ENCODE results near the gene C19orf85.
"Not testable (repeated sequence)": the region's sequence is repeated elsewhere in the genome, so short reads cannot be mapped to it uniquely, and the experiment has no call there.

Gene C19orf85

DNA sequence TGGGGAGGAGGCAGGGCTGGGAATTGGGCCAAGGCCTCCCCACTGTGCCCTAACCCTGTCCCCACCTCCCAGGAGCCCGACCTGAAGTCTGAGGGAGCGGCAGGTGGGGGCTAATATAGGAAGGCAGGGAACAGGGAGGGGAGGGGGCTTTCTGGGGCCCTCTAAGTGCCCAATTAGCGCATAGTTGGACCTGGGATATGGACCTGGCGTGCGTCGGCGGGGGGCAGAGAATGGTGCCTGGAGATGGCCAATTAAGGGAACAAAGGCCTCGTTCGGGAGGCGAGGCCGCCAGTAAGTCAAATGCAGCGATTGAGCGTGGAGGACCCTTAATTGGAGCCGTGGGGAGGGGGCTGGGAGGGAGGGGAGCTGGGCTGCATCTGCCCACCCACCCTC lies at the start of gene C19orf85:
Gene C19orf85 (minus strand): TSS at position 90 of the 393 bp plus-strand sequence. CDS start 197 bp downstream, outside the sequence.
- DNase-seq (ENCODE audit: low spot score), result no peak

DNA sequence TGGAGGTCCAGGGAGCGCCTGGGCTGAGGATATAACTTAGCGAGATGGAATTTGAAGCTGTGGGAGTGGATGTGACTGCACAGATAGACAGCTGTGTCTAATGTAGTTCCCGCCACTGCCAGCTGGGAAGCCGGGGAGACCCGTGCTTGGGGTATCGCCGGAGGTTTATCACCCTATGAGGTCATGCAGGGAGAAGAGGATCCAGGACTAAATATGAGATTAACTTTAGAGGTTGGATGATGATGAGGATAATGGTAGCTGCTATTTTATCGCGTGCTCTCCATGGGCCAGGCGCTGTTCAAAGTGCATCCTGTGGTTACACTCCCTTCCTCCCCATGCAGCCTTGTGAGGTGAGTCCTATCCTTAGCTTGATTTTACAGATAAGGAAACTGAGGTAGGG lies 43.6 kb upstream of the C19orf85 start:
- no peak for DNase-seq (ENCODE audit: low spot score)

DNA sequence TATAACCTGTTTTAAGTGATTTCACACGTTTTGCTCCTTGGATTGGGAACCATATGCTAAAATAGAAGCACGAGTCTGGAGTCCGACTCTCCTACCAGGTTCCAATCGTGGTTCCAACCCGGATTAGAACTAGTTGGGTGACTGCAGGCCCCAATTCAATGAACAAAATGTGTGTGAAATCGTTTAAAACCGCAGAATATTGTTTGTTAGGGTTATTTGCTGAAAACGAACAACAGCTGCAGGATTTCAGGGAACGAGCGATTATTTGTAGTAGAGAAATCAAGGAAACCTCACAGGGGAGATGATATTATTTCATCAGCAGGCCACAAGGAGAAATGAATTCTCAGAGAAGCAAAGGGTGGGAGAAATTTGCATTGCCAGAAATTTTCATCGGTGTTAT lies 40.4 kb upstream of the C19orf85 start:
- DNase-seq (ENCODE audit: low spot score), result no peak

DNA sequence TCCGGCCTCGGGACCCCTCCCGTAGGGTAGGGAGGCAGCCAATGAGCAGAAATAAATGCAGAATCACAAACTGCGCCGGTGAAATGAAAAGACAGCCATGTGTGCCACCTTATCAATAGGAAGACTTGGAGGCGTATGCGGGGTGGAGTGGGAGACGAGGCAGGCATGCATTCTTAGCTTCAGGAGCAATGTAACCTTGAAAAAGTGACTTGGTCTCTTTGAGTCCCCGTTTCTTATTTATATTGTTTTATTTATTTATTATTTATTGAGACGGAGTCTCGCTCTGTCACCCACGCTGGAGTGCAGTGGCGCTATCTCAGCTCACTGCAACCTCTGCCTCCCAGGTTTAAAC lies 39.7 kb upstream of the C19orf85 start:
- no peak for DNase-seq (ENCODE audit: low spot score)

DNA sequence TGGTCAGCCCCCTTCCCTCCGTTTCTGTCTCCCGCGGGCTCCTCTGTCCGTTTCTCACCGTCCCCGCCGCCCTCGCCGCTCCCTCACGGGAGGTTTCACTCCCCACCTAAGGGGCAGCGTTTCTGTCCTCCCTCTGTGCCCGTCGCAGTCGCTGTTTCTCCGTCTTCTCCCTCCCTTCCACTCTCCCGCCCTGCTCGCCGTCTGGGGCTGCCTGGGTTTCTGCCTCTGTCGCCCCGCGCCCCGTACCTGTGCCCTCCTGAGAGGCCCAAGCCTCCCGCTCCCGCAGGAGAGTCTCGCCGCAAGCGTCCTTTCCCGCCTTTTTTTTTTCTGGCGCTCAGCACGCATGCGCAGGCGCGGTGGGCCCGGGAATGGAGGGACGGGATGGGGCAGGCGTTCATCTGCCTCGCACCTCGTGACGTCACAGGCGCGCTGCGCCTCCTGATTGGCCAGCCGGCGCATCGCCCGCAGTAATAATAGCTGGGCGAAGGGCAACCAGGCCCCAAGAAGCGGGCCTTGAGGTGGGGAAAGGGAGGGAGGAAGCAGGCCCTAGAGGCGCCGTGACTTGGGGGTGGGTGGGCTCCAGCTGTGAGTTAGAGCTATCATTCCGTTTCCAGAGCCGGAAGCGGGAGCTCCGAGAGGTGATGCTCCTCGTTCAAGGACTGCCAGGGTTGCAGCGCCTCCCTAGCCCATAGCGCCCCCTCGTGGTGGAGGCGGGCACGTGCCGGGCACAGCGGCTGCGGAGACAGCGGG lies 39.1 kb upstream of the C19orf85 start:
- DNase-seq (ENCODE audit: low spot score), result peak; percentile 99

DNA sequence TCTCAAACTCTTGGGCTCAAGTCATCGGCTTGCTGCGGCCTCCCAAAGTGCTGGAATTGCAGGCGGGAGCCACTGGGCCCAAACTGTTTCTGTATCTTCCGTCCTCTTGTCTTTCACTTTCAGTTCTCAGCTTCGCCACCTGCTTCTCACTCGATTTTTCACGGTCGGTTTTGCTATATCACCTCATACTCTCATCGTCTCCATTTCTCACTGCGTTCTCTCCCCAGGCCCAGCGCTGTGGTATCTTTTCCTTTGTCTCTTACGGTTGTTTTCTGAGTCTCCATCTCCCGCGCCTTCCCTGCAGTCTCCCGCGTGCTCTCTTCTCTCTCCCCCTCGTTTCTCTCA lies 38.6 kb upstream of the C19orf85 start:
- no peak for DNase-seq (ENCODE audit: low spot score)

DNA sequence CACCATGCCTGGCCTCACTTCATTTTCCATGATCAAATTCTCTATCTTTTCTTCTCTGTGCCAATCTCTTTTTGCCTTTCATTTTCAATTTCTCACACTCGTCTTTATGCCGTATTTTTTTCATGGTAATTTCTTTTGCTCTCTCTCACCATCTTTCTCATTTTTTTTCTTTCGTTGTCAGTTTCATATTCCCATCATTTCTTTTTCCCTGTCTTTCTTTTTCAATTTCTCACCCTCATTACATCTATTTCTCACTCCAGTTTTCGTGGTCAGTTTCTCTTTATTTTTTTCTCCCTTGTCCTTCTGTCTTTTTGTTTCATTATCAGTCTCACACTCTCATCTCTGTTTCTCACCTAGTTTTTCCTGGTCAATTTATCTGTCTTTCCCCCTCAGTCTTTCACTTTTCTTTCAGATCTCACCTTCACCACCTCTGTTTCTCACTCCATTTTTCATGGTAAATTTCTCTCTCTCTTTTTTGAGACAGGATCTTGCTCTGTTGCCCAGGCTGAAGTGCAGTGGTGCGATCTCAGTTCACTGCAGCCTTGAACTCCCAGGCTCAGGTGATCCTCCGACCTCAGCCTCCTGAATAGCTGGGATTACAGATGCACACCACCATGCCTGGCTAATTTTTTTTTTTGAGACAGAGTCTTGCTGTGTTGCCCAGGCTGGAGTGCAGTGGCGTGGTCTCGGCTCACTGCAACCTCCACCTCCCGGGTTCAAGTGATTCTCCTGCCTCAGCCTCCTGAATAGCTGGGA lies 37.8 kb upstream of the C19orf85 start:
- no peak for DNase-seq (ENCODE audit: low spot score)

DNA sequence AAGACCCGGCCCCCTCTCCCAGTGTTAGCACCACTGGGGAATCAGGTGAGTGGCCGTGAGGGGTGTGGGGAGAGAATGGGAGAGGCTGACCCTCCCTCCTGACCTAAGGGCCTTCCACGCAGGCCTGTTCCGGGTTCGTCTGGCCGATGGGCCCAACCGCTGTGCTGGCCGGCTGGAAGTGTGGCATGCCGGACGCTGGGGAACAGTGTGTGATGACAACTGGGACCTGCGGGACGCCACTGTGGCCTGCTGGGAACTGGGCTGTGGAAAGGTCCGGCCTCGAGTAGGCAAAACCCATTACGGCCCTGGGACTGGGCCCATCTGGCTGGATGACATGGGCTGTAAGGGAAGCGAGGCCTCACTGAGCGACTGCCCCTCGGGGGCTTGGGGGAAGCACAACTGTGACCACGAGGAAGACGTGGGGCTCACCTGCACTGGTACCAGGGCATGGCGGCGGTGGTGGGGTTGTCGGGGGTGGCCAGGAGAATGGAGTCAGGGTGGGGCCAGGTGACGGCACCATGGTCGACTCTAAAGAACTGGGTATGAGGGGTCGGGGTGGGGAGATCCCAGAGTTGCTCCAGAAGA lies 35.9 kb upstream of the C19orf85 start:
- no peak for DNase-seq (ENCODE audit: low spot score)

DNA sequence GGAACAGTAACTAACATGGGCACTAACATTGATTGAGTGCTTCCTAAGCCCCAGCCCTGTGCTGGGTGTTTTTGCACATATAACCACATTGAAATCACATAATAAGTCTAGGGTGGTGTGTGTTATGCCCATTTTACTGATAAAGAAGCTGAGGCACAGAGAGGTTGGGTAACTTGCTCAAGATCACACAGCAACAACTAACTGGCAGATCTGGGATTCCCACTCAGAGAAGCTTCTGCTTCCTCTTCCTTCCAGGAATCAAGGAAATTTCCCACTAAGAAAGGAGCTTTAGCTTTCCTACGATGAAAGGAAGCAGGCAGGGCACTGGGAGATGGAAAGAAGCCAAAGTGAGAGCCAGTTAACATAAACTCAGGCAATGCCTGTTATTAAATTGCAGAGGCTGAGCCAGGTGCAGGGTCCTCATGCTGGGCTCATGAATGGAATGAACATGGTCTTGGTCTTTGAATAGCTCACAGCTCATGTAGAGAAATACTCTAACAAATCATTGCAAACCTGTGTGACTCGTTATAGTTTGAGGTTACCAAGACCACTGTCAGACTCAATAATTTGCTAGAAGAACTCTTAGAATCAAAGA lies 33.8 kb upstream of the C19orf85 start:
- DNase-seq (ENCODE audit: low spot score), result no peak

DNA sequence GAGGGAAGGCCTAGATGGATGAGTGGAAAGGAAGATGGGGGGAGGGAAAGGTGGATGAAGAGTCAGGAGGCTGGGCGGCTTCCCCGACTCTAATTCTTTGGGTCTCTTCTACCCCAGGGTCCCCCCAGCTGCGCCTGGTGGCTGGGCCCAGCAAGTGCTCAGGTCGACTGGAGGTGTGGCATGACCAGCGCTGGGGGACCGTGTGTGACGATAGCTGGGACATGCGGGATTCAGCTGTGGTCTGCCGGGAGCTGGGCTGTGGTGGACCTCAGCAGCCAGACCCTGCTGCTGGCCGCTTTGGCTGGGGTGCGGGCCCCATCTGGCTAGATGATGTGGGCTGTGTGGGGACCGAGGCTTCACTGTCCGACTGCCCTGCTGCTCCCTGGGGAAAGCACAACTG lies 33.2 kb upstream of the C19orf85 start:
- no peak for DNase-seq (ENCODE audit: low spot score)

DNA sequence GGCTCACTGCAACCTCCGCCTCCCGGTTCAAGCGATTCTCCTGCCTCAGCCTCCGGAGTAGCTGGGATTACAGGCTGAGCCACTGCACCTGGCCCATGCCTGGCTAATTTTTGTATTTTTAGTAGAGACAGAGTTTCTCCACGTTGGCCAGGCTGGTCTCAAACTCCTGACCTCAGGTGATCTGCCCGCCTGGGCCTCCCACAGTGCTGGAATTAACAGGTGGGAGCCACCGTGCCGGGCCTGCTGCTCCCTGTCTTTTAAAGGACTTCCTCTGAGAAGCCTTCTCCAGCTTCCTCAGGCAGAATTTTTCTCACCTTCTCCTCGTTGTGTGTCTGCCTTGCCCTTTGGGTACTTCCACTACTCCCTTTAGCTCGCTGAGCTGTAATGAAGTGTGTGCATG lies 32.3 kb upstream of the C19orf85 start:
- not testable (repeated sequence) for DNase-seq (ENCODE audit: low spot score)

DNA sequence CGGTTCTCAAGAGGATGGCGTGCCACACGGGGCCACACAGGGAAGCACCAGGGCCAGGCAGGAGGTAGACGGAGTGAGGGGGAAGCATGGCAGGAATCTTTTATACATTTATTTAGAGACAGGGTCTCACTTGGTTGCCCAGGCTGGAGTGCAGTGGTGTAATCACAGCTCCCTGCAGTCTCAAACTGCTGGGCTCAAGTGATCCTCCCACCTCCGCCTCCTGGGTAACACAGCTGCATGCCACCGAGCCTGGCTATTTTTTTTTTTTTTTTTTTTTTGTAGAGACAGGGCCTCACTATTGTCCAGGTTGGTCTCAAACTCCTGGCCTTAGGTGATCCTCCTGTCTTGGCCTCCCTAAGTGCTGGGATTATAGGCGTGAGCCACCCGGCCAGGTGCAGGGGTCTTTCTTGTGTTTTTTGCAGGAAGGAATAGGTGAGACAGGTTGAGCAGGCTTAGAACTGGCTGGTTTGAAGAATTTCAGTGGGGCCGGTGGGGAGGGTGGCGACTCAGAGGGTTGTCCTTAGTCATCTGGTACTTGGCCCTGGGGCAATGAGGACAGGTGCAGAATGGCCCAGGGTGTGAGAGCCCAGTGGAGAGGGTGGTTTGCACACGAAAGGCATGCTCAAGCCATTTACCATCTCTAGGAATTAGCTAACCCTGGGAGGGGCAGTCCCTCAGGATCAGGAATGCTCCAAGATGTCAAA lies 31.2 kb upstream of the C19orf85 start:
- no peak for DNase-seq (ENCODE audit: low spot score)

DNA sequence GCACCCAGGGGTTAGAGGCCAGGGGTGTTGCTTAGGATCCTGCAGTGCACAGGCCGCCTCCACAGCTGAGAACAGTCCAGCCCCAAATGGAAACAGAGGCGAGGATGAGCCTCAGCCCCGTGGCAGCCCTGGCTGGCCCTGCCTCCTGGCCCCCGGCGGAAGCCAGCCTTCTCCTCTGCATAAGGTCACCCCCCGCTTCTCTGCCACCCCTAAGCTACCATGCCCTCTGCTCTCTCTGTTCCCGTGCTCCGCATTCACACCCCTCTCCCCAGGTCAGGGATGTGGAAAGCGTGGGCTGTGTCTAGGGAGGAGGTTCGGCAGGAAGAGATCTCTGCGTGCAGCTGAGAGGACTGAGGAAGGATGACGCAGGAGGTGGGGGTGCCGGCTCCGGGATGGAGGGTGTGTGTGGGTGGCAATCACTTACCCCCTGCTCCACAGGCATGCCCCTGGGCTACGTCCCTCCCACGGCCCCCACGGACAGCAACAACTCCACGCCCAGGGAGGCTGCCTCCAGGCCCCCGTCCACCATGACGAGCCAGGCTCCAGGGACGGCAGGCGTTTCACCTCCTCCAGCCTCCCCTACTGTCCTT lies 29.7 kb upstream of the C19orf85 start:
- DNase-seq (ENCODE audit: low spot score), result peak; percentile 96

DNA sequence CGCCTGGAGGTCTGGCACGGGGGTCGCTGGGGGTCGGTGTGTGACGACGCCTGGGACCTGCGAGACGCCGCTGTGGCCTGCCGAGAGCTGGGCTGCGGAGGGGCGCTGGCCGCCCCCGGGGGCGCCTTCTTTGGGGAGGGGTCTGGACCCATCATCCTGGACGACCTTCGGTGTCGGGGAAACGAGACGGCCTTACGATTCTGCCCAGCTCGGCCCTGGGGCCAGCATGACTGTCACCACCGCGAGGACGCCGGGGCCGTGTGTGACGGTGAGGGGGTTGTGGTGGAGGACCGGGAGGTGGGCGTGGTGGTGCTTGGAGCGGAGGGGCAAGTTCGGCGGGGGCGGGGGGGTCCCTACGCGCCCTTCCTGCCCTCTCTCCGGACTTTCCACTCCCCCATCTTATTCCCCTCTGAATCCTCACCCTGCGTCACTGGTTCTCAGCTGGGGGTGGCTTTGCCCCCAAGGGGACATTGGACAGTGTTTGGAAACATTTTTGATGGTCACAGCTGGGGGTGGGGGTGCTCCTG lies 29.2 kb upstream of the C19orf85 start:
- peak; percentile 44 for DNase-seq (ENCODE audit: low spot score)

DNA sequence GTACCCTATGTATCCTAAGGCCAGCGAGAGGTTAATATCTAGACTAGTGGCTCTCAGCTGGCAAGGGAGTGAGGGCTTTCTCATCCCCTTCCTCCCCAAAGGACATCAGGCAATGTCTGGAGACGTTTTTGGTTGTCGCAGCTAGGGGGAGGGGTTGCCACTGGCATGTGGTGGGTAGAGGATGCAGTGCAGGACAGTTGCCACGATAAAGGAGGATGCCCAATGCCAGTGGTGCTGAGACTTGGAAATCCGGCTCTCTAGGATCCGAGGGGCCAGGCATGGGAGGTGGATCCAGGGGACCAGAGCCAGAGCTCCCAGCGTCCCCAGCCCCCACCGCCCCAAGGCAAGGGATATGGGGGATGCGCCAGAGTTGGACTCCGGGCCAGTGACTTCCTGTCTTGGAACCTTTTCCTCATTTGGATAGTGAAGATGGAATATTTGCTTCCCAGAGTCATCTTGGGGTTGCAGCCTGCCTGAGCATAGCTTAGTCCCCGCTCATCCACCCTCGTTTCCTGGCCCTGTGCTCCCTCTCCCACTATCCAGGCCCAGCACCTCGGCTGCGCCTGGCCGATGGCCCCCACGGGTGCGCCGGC lies 28.6 kb upstream of the C19orf85 start:
- peak; percentile 55 for DNase-seq (ENCODE audit: low spot score)

DNA sequence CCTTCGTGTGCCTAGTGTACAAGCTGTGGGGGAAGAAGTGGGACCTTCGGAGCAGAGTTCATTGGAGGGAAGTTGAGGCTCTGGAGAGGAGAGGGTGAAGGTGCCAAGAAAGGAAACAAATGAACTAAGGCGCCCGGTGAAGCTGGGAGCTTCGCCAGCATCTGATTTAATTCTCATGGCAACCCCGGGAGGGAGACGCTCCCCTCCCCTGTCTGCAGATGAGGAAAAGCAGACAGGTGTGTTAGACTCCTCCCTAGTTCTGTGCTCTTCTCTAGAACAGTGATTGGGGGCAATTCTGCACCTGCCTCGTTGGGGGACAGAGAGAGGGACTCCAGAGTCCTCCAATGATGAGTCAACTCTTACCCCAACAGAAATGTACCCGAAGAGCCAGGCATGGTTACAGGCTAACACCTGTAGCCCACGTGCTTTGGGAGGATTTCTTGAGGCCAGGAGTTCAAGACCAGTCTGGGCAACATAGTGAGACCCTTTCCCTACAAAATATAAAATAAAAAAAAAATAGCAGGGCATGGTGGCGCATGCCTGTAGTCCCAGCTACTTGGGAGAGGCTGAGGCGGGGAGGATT lies 27.9 kb upstream of the C19orf85 start:
- DNase-seq (ENCODE audit: low spot score), result no peak

DNA sequence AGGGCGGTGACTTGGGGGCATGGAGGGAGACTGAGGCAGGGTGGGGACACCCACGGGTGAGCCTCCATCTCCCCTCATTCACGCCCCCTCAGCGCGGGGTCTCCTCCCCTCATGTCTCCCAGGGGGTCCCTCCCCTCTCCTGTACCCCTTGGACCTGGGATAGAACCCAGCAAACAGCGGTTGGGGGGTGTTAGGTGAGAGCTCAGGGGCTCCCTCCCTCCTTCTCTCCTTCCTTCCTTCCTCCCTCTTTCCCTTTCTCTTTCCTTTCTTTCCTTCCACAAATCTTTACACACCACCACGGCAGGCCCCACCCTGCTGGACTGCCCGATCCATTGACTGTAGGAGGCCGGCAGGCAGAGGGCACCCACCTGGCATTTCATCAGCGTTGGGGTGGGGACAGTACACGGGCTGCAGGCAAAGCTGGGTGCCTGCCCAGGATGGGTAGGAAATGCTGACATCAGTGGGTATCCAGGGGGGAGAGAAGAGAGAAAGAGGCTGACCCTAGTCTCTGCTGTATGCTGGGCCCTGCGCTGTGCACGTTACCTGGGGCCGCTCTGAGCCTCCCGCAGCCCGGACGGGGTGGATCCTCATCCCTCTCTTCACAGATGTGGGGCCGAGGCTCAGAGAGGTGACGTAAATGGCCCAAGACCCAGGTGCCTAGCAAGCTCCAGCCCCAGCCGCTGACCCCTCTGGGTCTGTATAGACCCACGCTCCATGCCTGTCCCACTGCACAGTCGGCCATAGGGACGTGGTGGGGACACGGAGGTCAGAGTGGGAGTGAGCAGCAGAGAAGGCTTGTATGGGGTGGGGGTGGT lies 27.2 kb upstream of the C19orf85 start:
- DNase-seq (ENCODE audit: low spot score), result no peak

DNA sequence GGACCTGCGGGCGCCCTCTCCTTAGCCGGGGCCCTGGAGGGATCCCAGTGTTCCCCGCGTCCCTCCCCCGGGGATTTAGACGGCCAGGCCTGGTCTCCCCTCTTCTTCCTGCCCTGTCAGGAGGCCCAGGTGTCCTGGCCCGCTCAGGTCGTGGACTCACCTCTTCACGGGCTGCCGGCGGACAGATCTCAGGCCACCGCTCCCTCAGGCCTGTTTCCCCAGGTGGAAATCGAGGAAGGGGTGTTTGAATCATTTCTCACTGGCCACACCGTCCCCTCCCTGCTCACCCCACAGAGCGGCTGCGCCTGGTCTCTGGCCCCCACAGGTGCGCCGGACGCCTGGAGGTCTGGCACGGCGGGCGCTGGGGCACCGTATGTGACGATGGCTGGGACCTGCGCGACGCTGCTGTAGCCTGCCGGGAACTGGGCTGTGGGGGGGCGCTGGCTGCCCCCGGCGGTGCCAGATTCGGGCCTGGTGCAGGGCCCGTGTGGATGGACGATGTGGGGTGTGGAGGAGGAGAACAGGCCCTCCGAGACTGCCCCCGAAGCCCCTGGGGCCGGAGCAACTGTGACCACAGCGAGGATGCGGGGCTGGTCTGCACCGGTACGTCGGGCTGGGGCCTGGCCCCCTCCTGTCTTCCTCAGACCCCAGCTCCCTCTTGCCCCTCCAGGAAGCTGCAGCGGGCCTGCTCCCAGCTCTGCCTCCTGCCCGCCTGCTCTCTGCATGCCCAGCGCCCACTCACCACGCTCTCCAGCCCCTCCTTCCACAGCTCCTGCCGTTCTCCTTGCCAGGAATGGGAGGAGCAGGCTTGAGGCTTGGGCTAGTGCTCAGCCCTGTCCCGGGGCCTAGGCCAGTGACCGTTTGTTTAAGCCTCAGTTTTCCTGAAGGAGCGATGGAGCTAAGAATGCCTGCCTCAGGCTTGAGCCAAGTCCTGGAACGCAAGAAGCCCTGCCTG lies 26.2 kb upstream of the C19orf85 start:
- DNase-seq (ENCODE audit: low spot score), result no peak

Measured in hepatic stellate cell (primary cell).